Ovary (tissue), 3 donors: ENCODE data around the gene PHF14.

Experiments
- POLR2A ChIP-seq: fragments of 450-650 bp; IDR thresholded peaks from one replicate; pipeline ENCODE4 v1.6.1; 2017; ENCODE audit warnings: antibody characterized with exemption, mild to moderate bottlenecking, moderate library complexity
- TF ChIP-seq, protein P1 (sequence below), 3 donors: fragments of 450-650 bp in 2 of 3; fragments of 200-600 bp in 1 of 3; IDR thresholded peaks; one replicate each; pipeline versions ENCODE4 v1.5.1 to v1.8.0; 2016 to 2022; ENCODE audit warnings: antibody characterized with exemption in 3 of 3, mild to moderate bottlenecking in 1 of 3
- donor health status: DM: no; HTN: no; CAD: no.

DNA sequence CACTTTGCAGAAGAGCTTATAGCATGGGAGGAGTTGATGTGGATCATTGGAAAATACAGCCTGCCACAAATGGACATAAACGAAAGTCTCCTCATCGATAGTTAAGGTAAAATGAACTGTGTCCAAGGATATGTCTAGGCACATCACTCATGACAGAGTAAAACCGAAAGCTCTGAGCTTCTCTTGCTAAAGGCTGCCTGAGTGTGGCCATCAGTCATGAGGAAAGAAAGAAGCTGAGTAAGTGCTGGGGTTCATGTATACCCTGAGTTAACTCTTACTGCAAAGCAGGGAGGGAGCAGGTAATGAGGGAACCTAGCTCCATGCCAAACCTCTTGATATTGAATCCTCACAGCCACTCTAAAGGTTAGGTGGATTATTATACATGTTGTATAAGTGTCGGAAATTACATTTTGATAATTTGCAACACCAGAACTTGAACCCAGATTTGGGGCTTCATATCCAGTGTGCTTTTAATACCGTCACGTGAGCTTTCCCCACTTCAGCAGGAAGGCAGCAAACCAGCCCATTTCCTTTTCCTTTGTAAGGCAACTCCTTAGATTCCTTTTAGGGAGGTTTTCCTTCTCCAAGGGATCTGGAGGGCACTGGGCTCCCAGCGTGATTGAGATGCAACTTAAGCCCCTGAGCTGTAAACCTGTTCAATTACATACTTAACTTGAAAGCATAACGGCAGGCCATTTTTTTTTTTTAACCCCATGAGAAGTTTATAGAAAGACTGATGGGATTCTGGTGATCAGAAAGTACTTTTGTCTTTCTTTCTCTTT, 215.0 kb downstream of the PHF14 start:
- TF ChIP-seq, protein P1, sequence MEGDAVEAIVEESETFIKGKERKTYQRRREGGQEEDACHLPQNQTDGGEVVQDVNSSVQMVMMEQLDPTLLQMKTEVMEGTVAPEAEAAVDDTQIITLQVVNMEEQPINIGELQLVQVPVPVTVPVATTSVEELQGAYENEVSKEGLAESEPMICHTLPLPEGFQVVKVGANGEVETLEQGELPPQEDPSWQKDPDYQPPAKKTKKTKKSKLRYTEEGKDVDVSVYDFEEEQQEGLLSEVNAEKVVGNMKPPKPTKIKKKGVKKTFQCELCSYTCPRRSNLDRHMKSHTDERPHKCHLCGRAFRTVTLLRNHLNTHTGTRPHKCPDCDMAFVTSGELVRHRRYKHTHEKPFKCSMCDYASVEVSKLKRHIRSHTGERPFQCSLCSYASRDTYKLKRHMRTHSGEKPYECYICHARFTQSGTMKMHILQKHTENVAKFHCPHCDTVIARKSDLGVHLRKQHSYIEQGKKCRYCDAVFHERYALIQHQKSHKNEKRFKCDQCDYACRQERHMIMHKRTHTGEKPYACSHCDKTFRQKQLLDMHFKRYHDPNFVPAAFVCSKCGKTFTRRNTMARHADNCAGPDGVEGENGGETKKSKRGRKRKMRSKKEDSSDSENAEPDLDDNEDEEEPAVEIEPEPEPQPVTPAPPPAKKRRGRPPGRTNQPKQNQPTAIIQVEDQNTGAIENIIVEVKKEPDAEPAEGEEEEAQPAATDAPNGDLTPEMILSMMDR (IDR thresholded peaks at IDR 0.05): no peak
- no peak for TF ChIP-seq POLR2A
